HCT116 (cell line): ENCODE measurements around the gene PLD5. TPM values are rescaled to one million over a fixed set of nuclear protein-coding genes. Genes with fewer than 3 reads are reported as not detected.

Experiments used
- ATAC-seq: fragments of 200-7000 bp; cut with Tn5 transposase; 2 replicates; pipeline ENCODE4 v1.9.1; 2020; ENCODE audit warnings: mild to moderate bottlenecking, moderate library complexity
- BruUV-seq: library from RNA; stranded (reverse); fragments of 400-500 nt; replicated peaks from 2 replicates; lab custom pipeline; 2021; lab: Mats Ljungman, UMichigan
- CTCF ChIA-PET: fragments of 300-600 bp; sonication (Branson Sonifier 250); formaldehyde crosslinking; loops from one replicate; lab custom pipeline; 2021; ENCODE audit warnings: antibody characterized with exemption; lab: Charles Lee
- POLR2A ChIA-PET: fragments of 300-600, 350-600 bp; sonication (Branson Sonifier 250); formaldehyde crosslinking; loops from one replicate; lab custom pipeline; 2021; ENCODE audit warnings: antibody characterized with exemption; lab: Charles Lee
- RAD21 ChIA-PET, 2 experiments: fragments of 300-600 bp; sonication (Branson Sonifier 250); formaldehyde crosslinking; loops; one replicate each; lab custom pipeline; 2023; ENCODE audit warnings: low total read pairs in 2 of 2; ENCODE audit not compliant: uncharacterized antibody in 2 of 2, unreplicated experiment in 2 of 2, low non-redundant PET in 1 of 2; lab: Charles Lee
- DNase-seq: peaks from one replicate; pipeline ENCODE4 v3.0.0-alpha.2; 2010; ENCODE audit warnings: low read depth, low spot score
- H2AFZ ChIP-seq: fragments of 200-600 bp; shearing (Covaris generic), sonication (generic); 2 replicates; pipeline ENCODE4 v1.6.1; 2017; ENCODE audit warnings: low read depth, mixed run types, mixed read lengths, antibody characterized with exemption, low read length; ENCODE audit not compliant: poor library complexity, severe bottlenecking
- H3K27ac ChIP-seq: 2 replicates; pipeline ENCODE4 v1.5.1; 2012; ENCODE audit warnings: low read depth, low read length
- H3K27me3 ChIP-seq: fragments of 200-600 bp; sonication (generic); 2 replicates; pipeline ENCODE4 v1.6.1; 2016; ENCODE audit warnings: mixed run types, low read length, mixed read lengths; ENCODE audit not compliant: insufficient read depth
- H3K36me3 ChIP-seq, 2 experiments: fragments of 200-500 bp in 1 of 2; fragments of 200-600 bp in 1 of 2; sonication (Bioruptor generic) in 1 of 2; sonication (generic) in 1 of 2; 2 replicates each; pipeline versions ENCODE4 v1.5.1 to v1.6.1; 2014 to 2016; ENCODE audit warnings: low read length in 2 of 2, inconsistent platforms in 1 of 2, mixed read lengths in 1 of 2, mixed run types in 1 of 2; ENCODE audit not compliant: insufficient read depth in 2 of 2, control insufficient read depth in 1 of 2
- H3K4me1 ChIP-seq, 2 experiments: fragments of 200-600 bp in 1 of 2; sonication (generic) in 1 of 2; 2 replicates each; pipeline versions ENCODE4 v1.5.1 to v1.6.1; 2012 to 2017; ENCODE audit warnings: low read length in 2 of 2, inconsistent platforms in 1 of 2, mild to moderate bottlenecking in 1 of 2, mixed read lengths in 1 of 2, mixed run types in 1 of 2, moderate library complexity in 1 of 2; ENCODE audit not compliant: insufficient read depth in 2 of 2, control insufficient read depth in 1 of 2
- H3K4me2 ChIP-seq: fragments of 200-600 bp; sonication (generic); 2 replicates; pipeline ENCODE4 v1.6.1; 2017; ENCODE audit warnings: mixed run types, low read length, mixed read lengths
- H3K4me3 ChIP-seq, 2 experiments: fragments of 200-600 bp in 1 of 2; sonication (generic) in 1 of 2; replicated peaks in 1 of 2; 2 replicates each; pipeline ENCODE4 v1.5.1; 2011 to 2016; ENCODE audit warnings: low read length in 2 of 2, control low read depth in 1 of 2, low read depth in 1 of 2, mild to moderate bottlenecking in 1 of 2, mixed read lengths in 1 of 2, mixed run types in 1 of 2
- H3K79me2 ChIP-seq: fragments of 200-600 bp; sonication (generic); 2 replicates; pipeline ENCODE4 v1.6.1; 2017; ENCODE audit warnings: mild to moderate bottlenecking, mixed run types, low read length, moderate library complexity, mixed read lengths; ENCODE audit not compliant: insufficient read depth
- H3K9ac ChIP-seq: fragments of 200-600 bp; sonication (generic); 2 replicates; pipeline ENCODE4 v1.6.1; 2016; ENCODE audit warnings: low read length, mixed read lengths
- H3K9me2 ChIP-seq: fragments of 200-600 bp; sonication (generic), shearing (Covaris generic); 2 replicates; pipeline ENCODE4 v1.6.1; 2017; ENCODE audit warnings: mixed run types, mild to moderate bottlenecking, moderate library complexity; ENCODE audit not compliant: insufficient read depth
- H3K9me3 ChIP-seq, 2 experiments: fragments of 200-500 bp in 1 of 2; fragments of 200-600 bp in 1 of 2; sonication (Bioruptor generic) in 1 of 2; sonication (generic) in 1 of 2; 2 replicates each; pipeline ENCODE4 v1.6.1; 2014 to 2017; ENCODE audit warnings: low read length in 2 of 2, mixed read lengths in 2 of 2, inconsistent platforms in 1 of 2, low read depth in 1 of 2, mild to moderate bottlenecking in 1 of 2, mixed run types in 1 of 2, moderate library complexity in 1 of 2; ENCODE audit not compliant: control insufficient read depth in 1 of 2, insufficient read depth in 1 of 2
- H4K20me1 ChIP-seq: fragments of 200-600 bp; sonication (generic), shearing (Covaris generic); 2 replicates; pipeline ENCODE4 v1.6.1; 2017; ENCODE audit warnings: mixed run types, mild to moderate bottlenecking, moderate library complexity; ENCODE audit not compliant: insufficient read depth
- ATF3 ChIP-seq: IDR thresholded peaks from 2 replicates; pipeline ENCODE4 v1.6.1; 2012
- CBX3 ChIP-seq: IDR thresholded peaks from 2 replicates; pipeline ENCODE4 v1.6.1; 2012; ENCODE audit warnings: low read depth
- CEBPB ChIP-seq: IDR thresholded peaks from 2 replicates; pipeline ENCODE4 v1.6.1; 2012; ENCODE audit warnings: low read depth
- EGR1 ChIP-seq: IDR thresholded peaks from 2 replicates; pipeline ENCODE4 v1.6.1; 2012; ENCODE audit warnings: low read depth
- ELF1 ChIP-seq: IDR thresholded peaks from 2 replicates; pipeline ENCODE4 v1.6.1; 2012; ENCODE audit warnings: low read depth, borderline replicate concordance
- EZH2 ChIP-seq: fragments of 200-600 bp; sonication (generic); IDR thresholded peaks from 2 replicates; pipeline ENCODE4 v1.6.1; 2017; ENCODE audit warnings: antibody characterized with exemption, mixed run types
- EZH2phosphoT487 ChIP-seq: fragments of 200-600 bp; IDR thresholded peaks from 2 replicates; pipeline ENCODE4 v1.6.1; 2018; ENCODE audit warnings: antibody characterized with exemption, borderline replicate concordance
- FOSL1 ChIP-seq: IDR thresholded peaks from 2 replicates; pipeline ENCODE4 v1.6.1; 2012; ENCODE audit warnings: low read depth
- POLR2A ChIP-seq: IDR thresholded peaks from 2 replicates; pipeline ENCODE4 v1.7.0; 2011; ENCODE audit warnings: borderline replicate concordance; ENCODE audit not compliant: insufficient read depth, insufficient read length; ENCODE audit errors: extremely low read depth
- POLR2AphosphoS5 ChIP-seq: IDR thresholded peaks from 2 replicates; pipeline ENCODE4 v1.6.1; 2011; ENCODE audit warnings: mild to moderate bottlenecking, low read depth, low read length, moderate library complexity
- SIN3A ChIP-seq: IDR thresholded peaks from 2 replicates; pipeline ENCODE4 v1.6.1; 2012; ENCODE audit warnings: low read depth
- SP1 ChIP-seq: IDR thresholded peaks from 2 replicates; pipeline ENCODE4 v1.6.1; 2012; ENCODE audit warnings: low read depth
- SRF ChIP-seq: IDR thresholded peaks from 2 replicates; pipeline ENCODE4 v1.6.1; 2012; ENCODE audit warnings: low read depth
- TCF7L2 ChIP-seq: IDR thresholded peaks from 2 replicates; pipeline ENCODE4 v1.7.0; 2011; ENCODE audit warnings: borderline replicate concordance, inconsistent platforms; ENCODE audit not compliant: insufficient read depth, insufficient read length; ENCODE audit errors: extremely low read depth
- YY1 ChIP-seq: IDR thresholded peaks from 2 replicates; pipeline ENCODE4 v1.6.1; 2011; ENCODE audit warnings: low read length, low read depth, moderate library complexity, mild to moderate bottlenecking; ENCODE audit not compliant: insufficient replicate concordance; ENCODE audit errors: extremely low read depth
- ZNF274 ChIP-seq: fragments of 200-500 bp; sonication (Bioruptor generic); IDR thresholded peaks from 2 replicates; pipeline ENCODE4 v1.6.1; 2014; ENCODE audit warnings: mild to moderate bottlenecking, low read depth, low read length, inconsistent platforms
- intact Hi-C: fragments of 100-400 bp; cut with micrococcal nuclease; formaldehyde crosslinking; loops from 2 replicates; pipeline ENCODE4 v1.10.0; 2022
- total RNA-seq: library from RNA; stranded (reverse); gene quantifications from one replicate; pipeline ENCODE4 v1.2.1, GENCODE V29; 2021; ENCODE audit not compliant: unreplicated experiment
- TF ChIP-seq, protein P1 (sequence below), 3 experiments: fragments of 200-600 bp in 1 of 3; sonication (generic) in 1 of 3; IDR thresholded peaks in 2 of 3; conservative IDR thresholded peaks in 1 of 3; 2 replicates each; pipeline ENCODE4 v1.5.1; 2012 to 2017; ENCODE audit warnings: low read depth in 2 of 3, low read length in 2 of 3, antibody characterized with exemption in 1 of 3, borderline replicate concordance in 1 of 3, control low read depth in 1 of 3, mild to moderate bottlenecking in 1 of 3, mixed read lengths in 1 of 3, mixed run types in 1 of 3, moderate library complexity in 1 of 3; ENCODE audit not compliant: insufficient read depth in 1 of 3

PLD5 gene
- total RNA-seq, 1 experiment from 2014 or later, result not detected

DNA sequence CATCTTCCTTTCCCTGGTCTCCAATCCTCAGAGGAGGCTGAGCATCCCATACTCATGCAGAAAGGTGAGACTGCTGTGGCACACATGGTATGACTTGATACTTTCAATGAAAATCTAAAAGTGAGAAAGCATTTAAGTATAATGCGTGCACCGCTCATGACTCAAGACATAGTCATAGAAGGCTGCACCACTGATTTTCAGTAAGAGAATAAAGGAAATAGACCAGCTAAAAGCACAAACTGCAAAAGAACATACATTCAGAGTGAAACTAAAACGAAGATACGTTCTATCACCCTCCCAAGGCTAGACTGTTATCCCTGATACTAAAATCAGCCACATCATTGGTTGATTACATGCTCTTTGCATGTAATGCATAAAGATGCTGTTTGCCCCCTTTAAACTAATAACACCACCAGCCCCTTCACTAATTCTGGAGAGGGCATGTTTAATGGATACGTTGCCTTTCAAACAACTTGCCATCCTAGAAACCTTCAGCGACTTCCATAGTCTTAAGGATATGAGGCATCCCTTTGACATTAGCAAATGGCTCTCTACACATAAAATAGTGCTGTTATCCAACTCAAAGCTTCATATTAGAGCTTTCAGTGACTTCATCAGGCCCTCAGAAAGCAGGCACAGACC, 2.1 kb downstream of the PLD5 start (continued):
- TF ChIP-seq FOSL1, result no peak

GRCh38 chr1:242515555-242515954, 8.9 kb downstream of the PLD5 start:
- intact Hi-C loops, result no loop called here
- no peaks in the 10 kb centered on the region for H3K36me3 ChIP-seq
- H3K27ac ChIP-seq, result no peak overlapping the region
- no peak overlapping the region for H2AFZ ChIP-seq
- ChIA-PET RAD21 (no interaction called here), CTCF (no interaction called here), POLR2A (no interaction called here)
- H3K9me2 ChIP-seq, result no peaks in the 10 kb centered on the region
- no peaks in the 10 kb centered on the region for H3K4me1 ChIP-seq
- no TSS peak for BruUV-seq
- no peak overlapping the region for H3K4me2 ChIP-seq
- no peak for ATAC-seq
- no peaks in the 10 kb centered on the region for H3K9me3 ChIP-seq
- H3K27me3 ChIP-seq, result no peaks in the 10 kb centered on the region
- H3K9ac ChIP-seq, result no peak overlapping the region
- no peaks in the 10 kb centered on the region for H3K79me2 ChIP-seq
- no peak for TF ChIP-seq POLR2A
- no peak for TF ChIP-seq TCF7L2
- TF ChIP-seq YY1, result no peak
- no peak for TF ChIP-seq ATF3
- TF ChIP-seq SIN3A, result no peak
- no peak for TF ChIP-seq CEBPB
- TF ChIP-seq POLR2AphosphoS5, result no peak
- H3K4me3 ChIP-seq, result no peak overlapping the region
- H4K20me1 ChIP-seq, result no peaks in the 10 kb centered on the region
- DNase-seq, result no peak

- intact Hi-C loops, result no loop called here
- 0 out of 2 replicates have a peak, but pooled peaks cover 6% of the 10 kb centered on the region for H3K27me3 ChIP-seq
- H3K4me2 ChIP-seq, result no peak overlapping the region
- no peaks in the 10 kb centered on the region for H3K9me3 ChIP-seq
- no peak for DNase-seq
- H3K36me3 ChIP-seq, result no peaks in the 10 kb centered on the region
- BruUV-seq, result no TSS peak
- no peaks in the 10 kb centered on the region for H3K9me2 ChIP-seq
- H4K20me1 ChIP-seq, result no peaks in the 10 kb centered on the region
- no peak overlapping the region for H3K27ac ChIP-seq
- H3K9ac ChIP-seq, result no peak overlapping the region
- no peak for ATAC-seq
- CTCF ChIA-PET, result no interaction called here
- H3K4me1 ChIP-seq, result no peaks in the 10 kb centered on the region
- no peak overlapping the region for H2AFZ ChIP-seq
- H3K79me2 ChIP-seq, result no peaks in the 10 kb centered on the region
- RAD21 ChIA-PET, result no interaction called here
- no peak overlapping the region for H3K4me3 ChIP-seq
- POLR2A ChIA-PET, result no interaction called here
- TF ChIP-seq SIN3A, result no peak
- TF ChIP-seq YY1, result no peak
- TF ChIP-seq FOSL1, result no peak
- TF ChIP-seq ELF1, result no peak
- no peak for TF ChIP-seq EGR1
- TF ChIP-seq ATF3, result no peak
- no peak for TF ChIP-seq SP1
- TF ChIP-seq CEBPB, result no peak
- TF ChIP-seq CBX3, result no peak
- no peak for TF ChIP-seq POLR2A
- no peak for TF ChIP-seq SRF
- no peak for TF ChIP-seq EZH2
- no peak for TF ChIP-seq ZNF274
- TF ChIP-seq, protein P1, sequence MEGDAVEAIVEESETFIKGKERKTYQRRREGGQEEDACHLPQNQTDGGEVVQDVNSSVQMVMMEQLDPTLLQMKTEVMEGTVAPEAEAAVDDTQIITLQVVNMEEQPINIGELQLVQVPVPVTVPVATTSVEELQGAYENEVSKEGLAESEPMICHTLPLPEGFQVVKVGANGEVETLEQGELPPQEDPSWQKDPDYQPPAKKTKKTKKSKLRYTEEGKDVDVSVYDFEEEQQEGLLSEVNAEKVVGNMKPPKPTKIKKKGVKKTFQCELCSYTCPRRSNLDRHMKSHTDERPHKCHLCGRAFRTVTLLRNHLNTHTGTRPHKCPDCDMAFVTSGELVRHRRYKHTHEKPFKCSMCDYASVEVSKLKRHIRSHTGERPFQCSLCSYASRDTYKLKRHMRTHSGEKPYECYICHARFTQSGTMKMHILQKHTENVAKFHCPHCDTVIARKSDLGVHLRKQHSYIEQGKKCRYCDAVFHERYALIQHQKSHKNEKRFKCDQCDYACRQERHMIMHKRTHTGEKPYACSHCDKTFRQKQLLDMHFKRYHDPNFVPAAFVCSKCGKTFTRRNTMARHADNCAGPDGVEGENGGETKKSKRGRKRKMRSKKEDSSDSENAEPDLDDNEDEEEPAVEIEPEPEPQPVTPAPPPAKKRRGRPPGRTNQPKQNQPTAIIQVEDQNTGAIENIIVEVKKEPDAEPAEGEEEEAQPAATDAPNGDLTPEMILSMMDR (IDR thresholded peaks at IDR 0.05 in 2 of 3, conservative IDR thresholded peaks at IDR 0.05 in 1 of 3; ENCODE audit: borderline replicate concordance in 1 of 3, insufficient read depth in 1 of 3, low read depth in 2 of 3, low read length in 2 of 3), result no peak
- TF ChIP-seq EZH2phosphoT487, result no peak
Measured at GRCh38 chr1:242506724-242507123, 17.8 kb downstream of the PLD5 start.
